Neutrophil (primary cell): ENCODE measurements around the gene PTPRD.
"Not testable (repeated sequence)": the region's sequence is repeated elsewhere in the genome, so short reads cannot be mapped to it uniquely, and the experiment has no call there.

Experiments used
- H3K27ac ChIP-seq: fragments of 200-600 bp; sonication (generic); 2 replicates; pipeline ENCODE4 v1.5.1; 2016; ENCODE audit warnings: mild to moderate bottlenecking, moderate library complexity
- H3K27me3 ChIP-seq: fragments of 200-600 bp; sonication (generic); 2 replicates; pipeline ENCODE4 v1.6.0; 2016; ENCODE audit warnings: mild to moderate bottlenecking
- H3K36me3 ChIP-seq: fragments of 200-600 bp; sonication (generic); 2 replicates; pipeline ENCODE4 v1.5.1; 2017
- H3K4me1 ChIP-seq, 2 experiments: fragments of 200-600 bp in 1 of 2; sonication (generic) in 1 of 2; 1 replicate in 1 of 2; 2 replicates in 1 of 2; pipeline versions ENCODE4 v1.5.1 to v1.6.1; 2013 to 2016; ENCODE audit warnings: low read depth in 1 of 2, low read length in 1 of 2, mild to moderate bottlenecking in 1 of 2, moderate library complexity in 1 of 2; ENCODE audit not compliant: control insufficient read depth in 1 of 2, insufficient read depth in 1 of 2
- H3K4me3 ChIP-seq, 2 experiments: fragments of 200-600 bp in 1 of 2; sonication (generic) in 1 of 2; 1 replicate in 1 of 2; 2 replicates in 1 of 2; pipeline ENCODE4 v1.5.1; 2013 to 2016; ENCODE audit warnings: low read depth in 1 of 2, low read length in 1 of 2, mild to moderate bottlenecking in 1 of 2, moderate library complexity in 1 of 2
- H3K9me3 ChIP-seq: fragments of 200-600 bp; sonication (generic); 2 replicates; pipeline ENCODE4 v1.5.1; 2016
- CTCF ChIP-seq: fragments of 200-600 bp; sonication (generic); IDR thresholded peaks from 2 replicates; pipeline ENCODE4 v1.5.1; 2016; ENCODE audit warnings: antibody characterized with exemption

The PTPRD gene

GRCh38 chr9:9061627-9062026 lies 1551.2 kb downstream of the PTPRD start:
- Histone ChIP-seq H3K4me1 (no peaks in the 10 kb centered on the region), H3K9me3 (no peaks in the 10 kb centered on the region), H3K27ac (no peak overlapping the region), H3K4me3 (no peak overlapping the region), H3K27me3 (no peaks in the 10 kb centered on the region), H3K36me3 (no peaks in the 10 kb centered on the region)
- no peak for TF ChIP-seq CTCF

GRCh38 chr9:9054354-9054992 lies 1558.3 kb downstream of the PTPRD start:
- Histone ChIP-seq H3K36me3 (no peaks in the 10 kb centered on the region), H3K27ac (no peak overlapping the region), H3K4me1 (no peaks in the 10 kb centered on the region), H3K9me3 (no peaks in the 10 kb centered on the region), H3K27me3 (no peaks in the 10 kb centered on the region), H3K4me3 (no peak overlapping the region)
- TF ChIP-seq CTCF = no peak

- TF ChIP-seq CTCF = no peak
- H3K27me3 ChIP-seq = no peaks in the 10 kb centered on the region
- no peak overlapping the region for H3K4me3 ChIP-seq
- no peaks in the 10 kb centered on the region for H3K4me1 ChIP-seq
- no peaks in the 10 kb centered on the region for H3K36me3 ChIP-seq
- no peaks in the 10 kb centered on the region for H3K9me3 ChIP-seq
- no peak overlapping the region for H3K27ac ChIP-seq
Measured at GRCh38 chr9:9045572-9045971, 1567.2 kb downstream of the PTPRD start.

- no peaks in the 10 kb centered on the region for H3K9me3 ChIP-seq
- no peak overlapping the region for H3K4me3 ChIP-seq
- H3K4me1 ChIP-seq = no peaks in the 10 kb centered on the region
- no peaks in the 10 kb centered on the region for H3K36me3 ChIP-seq
- H3K27me3 ChIP-seq = no peaks in the 10 kb centered on the region
- no peak overlapping the region for H3K27ac ChIP-seq
- TF ChIP-seq CTCF = no peak
Measured at GRCh38 chr9:9045072-9045471, 1567.7 kb downstream of the PTPRD start.

- H3K4me3 ChIP-seq, H3K4me1 ChIP-seq, H3K9me3 ChIP-seq, H3K36me3 ChIP-seq, H3K27me3 ChIP-seq, H3K27ac ChIP-seq: not testable (repeated sequence)
Measured at GRCh38 chr9:9043788-9044187, 1569.0 kb downstream of the PTPRD start.

GRCh38 chr9:9041756-9042155 lies 1571.0 kb downstream of the PTPRD start:
- Histone ChIP-seq H3K36me3 (no peaks in the 10 kb centered on the region), H3K27me3 (no peaks in the 10 kb centered on the region), H3K27ac (no peak overlapping the region), H3K4me3 (no peak overlapping the region), H3K9me3 (no peaks in the 10 kb centered on the region), H3K4me1 (no peaks in the 10 kb centered on the region)
- no peak for TF ChIP-seq CTCF
